Activated CD8-positive, alpha-beta T cell treated with anti-CD3 and anti-CD28 coated beads for 36 hours (primary cell): ENCODE results near the gene PBX2. TPM values are rescaled to one million over a fixed set of nuclear protein-coding genes. Genes with fewer than 3 reads are reported as not detected.

ENCODE experiments used
- ATAC-seq: fragments of 200-7000 bp; cut with Tn5 transposase; one replicate; pipeline ENCODE4 v1.10.0; 2021; ENCODE audit warnings: mild to moderate bottlenecking, moderate library complexity
- CTCF ChIA-PET: fragments of 350-600 bp; sonication (Branson Sonifier 250); formaldehyde crosslinking; loops from one replicate; lab custom pipeline; 2021; ENCODE audit warnings: antibody characterized with exemption; lab: Charles Lee
- POLR2A ChIA-PET: fragments of 350-600 bp; sonication (Branson Sonifier 250); formaldehyde crosslinking; loops from one replicate; lab custom pipeline; 2021; ENCODE audit warnings: antibody characterized with exemption; lab: Charles Lee
- DNase-seq: peaks from one replicate; pipeline ENCODE4 v3.0.0-alpha.2; 2020
- H3K27ac Mint-ChIP-seq: one replicate; pipeline ENCODE4 v1.8.0; 2021; ENCODE audit warnings: mild to moderate bottlenecking, mixed read lengths
- H3K27me3 Mint-ChIP-seq: one replicate; pipeline ENCODE4 v1.8.0; 2021; ENCODE audit warnings: mixed read lengths
- H3K36me3 Mint-ChIP-seq: one replicate; pipeline ENCODE4 v1.8.0; 2021; ENCODE audit warnings: low read depth, mixed read lengths
- H3K4me1 Mint-ChIP-seq: one replicate; pipeline ENCODE4 v1.8.0; 2021; ENCODE audit warnings: low read depth, mixed read lengths
- H3K4me3 Mint-ChIP-seq: one replicate; pipeline ENCODE4 v1.8.0; 2021; ENCODE audit warnings: mild to moderate bottlenecking, moderate library complexity, mixed read lengths
- H3K9me3 Mint-ChIP-seq: one replicate; pipeline ENCODE4 v1.8.0; 2021; ENCODE audit warnings: mixed read lengths
- intact Hi-C: fragments of 100-400 bp; cut with micrococcal nuclease; formaldehyde crosslinking; loops from one replicate; pipeline ENCODE4 v1.10.0; 2022
- total RNA-seq, 2 experiments: library from RNA; stranded (reverse); gene quantifications; one replicate each; pipeline ENCODE4 v1.2.3, GENCODE V29; 2021
- TF ChIP-seq, protein P1 (sequence below): fragments of 200-600 bp; IDR thresholded peaks from one replicate; pipeline ENCODE4 v1.8.0; 2022; ENCODE audit warnings: antibody characterized with exemption, mild to moderate bottlenecking

PBX2 gene
- total RNA-seq, 2 experiments from 2014 or later = 59.6 to 64.2 TPM

- no peaks in the 10 kb centered on the region for H3K27me3 Mint-ChIP-seq
- peaks cover 55% of the 10 kb centered on the region for H3K4me1 Mint-ChIP-seq
- ATAC-seq (no peak), DNase-seq (no peak)
- peak overlapping the region; percentile 96 for H3K27ac Mint-ChIP-seq
- POLR2A ChIA-PET = no interaction called here
- TF ChIP-seq, protein P1, sequence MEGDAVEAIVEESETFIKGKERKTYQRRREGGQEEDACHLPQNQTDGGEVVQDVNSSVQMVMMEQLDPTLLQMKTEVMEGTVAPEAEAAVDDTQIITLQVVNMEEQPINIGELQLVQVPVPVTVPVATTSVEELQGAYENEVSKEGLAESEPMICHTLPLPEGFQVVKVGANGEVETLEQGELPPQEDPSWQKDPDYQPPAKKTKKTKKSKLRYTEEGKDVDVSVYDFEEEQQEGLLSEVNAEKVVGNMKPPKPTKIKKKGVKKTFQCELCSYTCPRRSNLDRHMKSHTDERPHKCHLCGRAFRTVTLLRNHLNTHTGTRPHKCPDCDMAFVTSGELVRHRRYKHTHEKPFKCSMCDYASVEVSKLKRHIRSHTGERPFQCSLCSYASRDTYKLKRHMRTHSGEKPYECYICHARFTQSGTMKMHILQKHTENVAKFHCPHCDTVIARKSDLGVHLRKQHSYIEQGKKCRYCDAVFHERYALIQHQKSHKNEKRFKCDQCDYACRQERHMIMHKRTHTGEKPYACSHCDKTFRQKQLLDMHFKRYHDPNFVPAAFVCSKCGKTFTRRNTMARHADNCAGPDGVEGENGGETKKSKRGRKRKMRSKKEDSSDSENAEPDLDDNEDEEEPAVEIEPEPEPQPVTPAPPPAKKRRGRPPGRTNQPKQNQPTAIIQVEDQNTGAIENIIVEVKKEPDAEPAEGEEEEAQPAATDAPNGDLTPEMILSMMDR = no peak
- H3K9me3 Mint-ChIP-seq = no peaks in the 10 kb centered on the region
- CTCF ChIA-PET = no interaction called here
- H3K36me3 Mint-ChIP-seq = peaks cover 14% of the 10 kb centered on the region
- intact Hi-C loops = no loop called here
- peak overlapping the region; percentile 94 for H3K4me3 Mint-ChIP-seq
Measured at GRCh38 chr6:32175322-32175710, 14.7 kb downstream of the PBX2 start.

DNA sequence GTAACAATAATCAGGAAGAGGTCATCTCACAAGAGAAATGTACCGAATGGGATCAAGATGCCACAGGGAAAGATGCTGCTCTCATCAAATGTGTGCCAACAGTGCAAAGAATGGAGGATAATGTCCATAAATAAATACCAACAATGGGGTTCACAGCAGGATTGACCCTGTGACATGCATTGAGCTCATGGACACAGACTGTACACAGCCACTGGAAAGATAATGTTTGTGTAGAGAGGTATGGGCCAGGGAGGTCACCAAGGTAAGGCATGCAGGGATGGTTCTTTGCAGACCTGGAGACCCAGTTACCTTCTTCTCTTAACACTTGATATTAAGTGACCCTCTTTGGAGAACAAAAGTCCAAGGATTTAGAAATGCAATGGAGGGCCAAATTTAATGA is 15.6 kb downstream of the PBX2 start:
- H3K4me3 Mint-ChIP-seq = peak overlapping the region; percentile 94
- ATAC-seq (no peak), DNase-seq (no peak)
- TF ChIP-seq, protein P1 = no peak
- no peaks in the 10 kb centered on the region for H3K27me3 Mint-ChIP-seq
- POLR2A ChIA-PET = interaction anchor here (1.5 kb wide), 1 partner anchor 10 kb away, joined by 4 read pairs; the partner anchor contains the start of gene EGFL8
- no peak overlapping the region for H3K27ac Mint-ChIP-seq
- H3K9me3 Mint-ChIP-seq = no peaks in the 10 kb centered on the region
- CTCF ChIA-PET = no interaction called here
- intact Hi-C loops = no loop called here
- H3K4me1 Mint-ChIP-seq = peaks cover 50% of the 10 kb centered on the region
- peaks cover 12% of the 10 kb centered on the region for H3K36me3 Mint-ChIP-seq

DNA sequence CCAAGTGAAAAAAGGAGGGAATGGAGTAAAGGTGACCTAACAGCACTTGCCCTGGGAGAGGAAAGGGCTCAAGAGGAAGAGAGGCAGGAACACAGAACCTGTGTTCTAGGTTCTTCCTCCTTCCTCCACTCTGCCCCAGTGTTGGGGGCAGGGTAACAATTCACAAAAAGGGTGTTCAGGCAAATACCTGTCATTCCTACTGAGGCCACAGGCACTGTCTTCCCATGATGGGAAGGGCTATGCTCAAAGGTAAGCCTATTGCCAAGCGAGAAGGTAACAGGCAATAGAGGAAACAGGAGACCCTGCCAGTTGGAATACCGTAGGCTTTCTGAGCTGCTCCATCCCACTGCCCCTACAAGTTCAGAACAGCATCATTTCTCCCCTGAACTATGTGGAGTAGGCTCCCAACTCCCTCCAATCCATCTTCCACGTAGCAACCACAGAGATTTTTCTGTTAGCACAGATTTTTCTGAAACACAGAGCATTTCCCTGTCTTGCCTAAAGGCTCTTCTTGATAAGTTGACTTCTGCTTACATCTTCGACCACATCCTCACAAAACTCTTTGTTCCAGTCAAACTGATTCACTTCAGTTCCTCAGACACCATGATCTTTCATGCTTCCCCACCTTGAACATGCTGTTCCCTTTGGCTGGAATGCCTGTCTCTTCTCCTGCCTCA is 16.8 kb downstream of the PBX2 start:
- ATAC-seq = no peak
- no peak overlapping the region for H3K4me3 Mint-ChIP-seq
- H3K27ac Mint-ChIP-seq = peak overlapping the region; percentile 16
- no peak for DNase-seq
- intact Hi-C loops = no loop called here
- no peaks in the 10 kb centered on the region for H3K27me3 Mint-ChIP-seq
- H3K9me3 Mint-ChIP-seq = no peaks in the 10 kb centered on the region
- TF ChIP-seq, protein P1 = no peak
- CTCF ChIA-PET = interaction anchor here (1.3 kb wide), 1 partner anchor 19 kb away, joined by 3 read pairs; no protein-coding TSS in a partner anchor
- H3K4me1 Mint-ChIP-seq = peaks cover 44% of the 10 kb centered on the region
- POLR2A ChIA-PET = interaction anchor here (1.3 to 1.5 kb wide), 2 partner anchors 9 to 22 kb away, joined by 4 read pairs; partner anchors contain the start of gene EGFL8
- H3K36me3 Mint-ChIP-seq = peaks cover 9% of the 10 kb centered on the region

DNA sequence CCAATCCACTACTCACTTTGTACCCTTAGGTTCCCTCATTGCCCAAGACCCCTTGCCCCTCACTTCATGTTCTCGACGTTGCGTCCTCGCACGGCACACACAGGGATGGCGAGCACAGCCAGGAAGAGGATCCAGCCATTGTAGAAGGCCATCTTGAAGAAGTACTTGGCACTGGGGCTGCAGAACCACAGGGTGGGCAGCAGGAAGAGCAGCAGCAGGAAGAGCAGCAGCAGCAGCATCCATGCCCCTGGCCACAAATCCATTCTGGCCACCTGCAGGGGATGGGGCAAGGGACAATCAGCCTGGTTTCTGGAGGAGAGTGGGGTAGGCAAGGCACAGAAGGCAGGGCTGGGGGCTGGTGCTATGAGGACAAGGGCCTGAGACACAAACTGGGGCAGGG is 18.8 kb downstream of the PBX2 start:
- DNase-seq = no peak

More for the DNA sequence above, 18.8 kb downstream of the PBX2 start:
- intact Hi-C loops = no loop called here
- no peak for ATAC-seq
- H3K27ac Mint-ChIP-seq = no peak overlapping the region
- peaks cover 17% of the 10 kb centered on the region for H3K36me3 Mint-ChIP-seq
- TF ChIP-seq, protein P1 = no peak
- H3K27me3 Mint-ChIP-seq = no peaks in the 10 kb centered on the region
- ChIA-PET POLR2A (interaction anchor here (1.0 kb wide), 3 partner anchors 16 to 22 kb away, joined by 3 to 4 read pairs (median 3); partner anchors contain the start of gene GPSM3), CTCF (interaction anchor here (2.4 kb wide), 1 partner anchor 53 kb away, joined by 7 read pairs; no protein-coding TSS in a partner anchor)
- peaks cover 31% of the 10 kb centered on the region for H3K4me1 Mint-ChIP-seq
- no peaks in the 10 kb centered on the region for H3K9me3 Mint-ChIP-seq
- H3K4me3 Mint-ChIP-seq = no peak overlapping the region
